Urinary bladder (tissue), 4 donors: ENCODE measurements around the gene LHX4. TPM values are rescaled to one million over a fixed set of nuclear protein-coding genes. Genes with fewer than 3 reads are reported as not detected.

Source experiments
- DNase-seq: peaks from one replicate; pipeline ENCODE4 v3.0.0-alpha.2; 2015; ENCODE audit errors: extremely low spot score
- H3K27ac ChIP-seq: one replicate; pipeline ENCODE4 v1.5.1; 2013; ENCODE audit warnings: low read depth, mild to moderate bottlenecking, moderate library complexity
- H3K36me3 ChIP-seq: one replicate; pipeline ENCODE4 v1.6.1; 2013; ENCODE audit warnings: mild to moderate bottlenecking, moderate library complexity; ENCODE audit not compliant: insufficient read depth
- H3K4me1 ChIP-seq: one replicate; pipeline ENCODE4 v1.6.1; 2013; ENCODE audit warnings: mild to moderate bottlenecking, moderate library complexity; ENCODE audit not compliant: insufficient read depth
- H3K4me3 ChIP-seq: one replicate; pipeline ENCODE4 v1.5.1; 2013; ENCODE audit warnings: low read depth, low read length
- WGBS: extraction: QIAGEN DNeasy Blood & Tissue Kit; methylation state at CpG from one replicate; pipeline ENCODE4 v1.1.7; 2013; 5-methylcytosine and 5-hydroxymethylcytosine counted together
- polyA plus RNA-seq: library from polyadenylated mRNA; stranded (reverse); fragments of 200-250 nt; gene quantifications from one replicate; pipeline ENCODE4 v1.2.3, GENCODE V29; 2013
- total RNA-seq: library from RNA; depleted of rRNA; stranded (reverse); fragments of >200 nt; gene quantifications from one replicate; pipeline ENCODE4 v1.2.3, GENCODE V29; 2014
- donor health status: healthy with polysubstance abuse.
- donor health status: healthy.

LHX4 gene
- total and polyA plus RNA-seq, 2 donors = 0.03 TPM; not detected in 1

DNA sequence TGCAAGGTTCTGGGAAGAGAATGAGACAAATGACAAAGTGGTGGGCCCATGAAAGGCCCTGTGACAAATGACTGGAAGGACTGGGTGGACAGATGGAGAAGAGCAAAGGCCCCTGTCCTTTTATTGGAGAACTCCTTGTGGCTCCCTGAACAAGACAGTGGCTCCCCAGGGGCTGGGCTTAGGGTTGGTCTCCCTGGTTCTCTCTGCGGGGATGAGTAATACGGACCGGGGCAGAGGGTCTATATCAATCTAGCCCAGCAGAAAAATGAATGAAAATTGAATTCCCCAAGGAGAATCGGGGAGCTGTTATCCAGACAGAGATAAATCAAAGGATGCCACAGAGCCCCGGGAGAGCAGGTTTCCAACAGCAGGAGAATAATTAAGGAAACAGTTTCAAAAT is 5.2 kb upstream of the LHX4 start:
- WGBS = 57% methylated on average over 5 of the region's 5 CpGs
- no peaks in the 10 kb centered on the region for H3K36me3 ChIP-seq
- no peak for DNase-seq

DNA sequence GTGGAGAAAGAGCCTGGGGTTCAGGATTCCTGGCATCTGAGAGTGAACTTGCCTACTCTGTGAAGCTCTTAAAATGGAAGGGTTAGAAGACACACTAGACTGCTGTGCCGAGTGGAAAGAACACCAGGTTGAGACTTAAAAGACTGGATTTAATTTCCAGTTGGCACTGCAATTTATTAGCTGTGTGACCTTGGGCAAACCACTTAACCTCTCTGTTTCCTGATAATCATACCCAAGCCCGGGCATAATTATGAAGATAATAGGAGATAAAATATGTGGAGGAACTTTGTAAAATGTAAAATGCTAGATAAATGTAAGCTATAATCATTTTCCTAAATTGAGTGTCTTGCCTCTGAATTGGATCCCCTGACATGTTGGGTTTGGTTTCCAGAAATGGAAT is 4.7 kb upstream of the LHX4 start:
- H3K27ac ChIP-seq = no peak overlapping the region
- no peak overlapping the region for H3K4me3 ChIP-seq
- DNase-seq = no peak
- 66% methylated on average over 2 of the region's 2 CpGs for WGBS
- no peaks in the 10 kb centered on the region for H3K4me1 ChIP-seq
- H3K36me3 ChIP-seq = no peaks in the 10 kb centered on the region

More for the DNA sequence above, 5.2 kb upstream of the LHX4 start:
- H3K27ac ChIP-seq = no peak overlapping the region
- no peak overlapping the region for H3K4me3 ChIP-seq
- H3K4me1 ChIP-seq = no peaks in the 10 kb centered on the region

DNA sequence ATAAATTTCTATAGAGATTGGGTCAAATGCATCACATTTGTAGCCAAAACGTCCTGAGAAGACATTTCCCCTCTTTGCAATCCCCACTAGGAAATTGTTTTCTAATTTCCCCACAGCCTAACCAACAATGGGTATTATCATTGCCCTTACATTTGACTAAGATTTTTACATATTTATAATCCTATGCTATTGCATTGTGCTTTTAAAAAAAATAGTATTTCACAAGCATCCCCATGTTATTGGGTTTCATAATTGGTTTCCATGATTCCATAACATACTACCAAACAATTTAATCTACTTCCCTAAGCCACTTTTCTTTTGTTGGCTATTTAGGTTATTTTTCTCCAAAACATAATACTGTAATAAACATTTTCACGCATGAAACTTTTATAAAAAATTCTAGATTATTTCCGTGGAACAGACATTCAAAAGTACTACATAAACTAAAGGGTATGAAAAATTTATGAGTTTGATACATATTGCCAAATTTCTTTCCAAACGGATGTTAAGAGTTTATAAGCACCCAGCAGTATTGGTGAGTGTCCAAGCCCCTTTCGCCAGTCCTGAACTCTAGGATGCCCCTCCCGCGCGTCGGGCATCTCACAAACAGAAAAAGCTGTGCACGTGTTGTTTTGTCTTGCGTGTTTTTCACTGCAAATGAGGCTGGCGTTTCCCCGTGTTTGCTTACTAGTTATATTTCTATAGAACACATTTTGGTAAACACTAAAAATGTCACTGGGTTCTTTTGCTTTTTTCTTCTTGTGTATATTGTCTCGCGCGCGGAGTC is 2.0 kb upstream of the LHX4 start:
- WGBS = 15% methylated on average over 17 of the region's 17 CpGs
- no peak for DNase-seq
- H3K4me1 ChIP-seq = no peaks in the 10 kb centered on the region

DNA sequence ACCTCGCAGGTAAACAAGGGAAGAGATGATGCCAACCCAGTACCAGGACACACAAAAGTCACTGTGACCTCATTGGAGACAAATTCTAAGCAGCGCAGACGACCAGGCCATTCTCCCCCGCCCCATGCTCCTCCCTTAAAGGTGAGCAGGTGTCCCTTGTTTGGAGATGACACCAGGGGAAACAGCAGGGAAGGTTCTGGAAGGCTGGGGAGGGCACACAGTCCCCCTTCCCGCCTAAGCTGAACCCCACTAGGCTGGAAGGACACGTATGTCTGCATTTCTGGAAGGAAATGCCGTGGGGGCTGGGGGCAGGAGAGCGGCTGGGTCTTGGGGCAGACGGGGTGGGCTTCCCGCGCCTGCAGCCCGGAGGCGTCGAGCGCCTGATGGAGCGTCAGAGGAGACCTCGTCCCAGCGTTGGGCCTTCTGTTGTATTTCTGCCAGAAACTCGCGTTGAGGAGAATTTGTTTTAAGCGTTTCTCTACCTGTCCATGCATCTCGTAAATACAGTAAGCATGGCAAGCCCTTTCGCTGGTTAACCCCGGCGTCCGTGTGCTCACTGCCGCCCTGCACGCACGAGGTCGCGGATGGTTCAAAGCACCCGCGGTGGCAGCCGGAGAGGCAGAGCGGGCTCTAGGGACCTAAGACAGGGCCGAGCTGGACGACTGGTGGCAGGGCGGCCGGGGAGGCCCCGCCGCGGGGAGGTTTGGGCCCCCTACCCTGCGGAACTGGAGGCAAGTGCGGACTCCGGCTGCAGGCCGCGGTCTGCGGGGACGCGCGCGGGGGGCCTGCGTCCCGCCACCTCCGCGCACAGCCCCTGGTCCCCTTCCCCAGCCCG is 1.2 kb upstream of the LHX4 start:
- Histone ChIP-seq H3K27ac (no peak overlapping the region), H3K36me3 (no peaks in the 10 kb centered on the region), H3K4me1 (no peaks in the 10 kb centered on the region), H3K4me3 (peak overlapping the region; percentile 64)
- no peak for DNase-seq
- 4% methylated on average over 57 of the region's 57 CpGs for WGBS

More for the DNA sequence above, 2.0 kb upstream of the LHX4 start:
- Histone ChIP-seq H3K27ac (no peak overlapping the region), H3K4me3 (no peak overlapping the region), H3K36me3 (no peaks in the 10 kb centered on the region)

DNA sequence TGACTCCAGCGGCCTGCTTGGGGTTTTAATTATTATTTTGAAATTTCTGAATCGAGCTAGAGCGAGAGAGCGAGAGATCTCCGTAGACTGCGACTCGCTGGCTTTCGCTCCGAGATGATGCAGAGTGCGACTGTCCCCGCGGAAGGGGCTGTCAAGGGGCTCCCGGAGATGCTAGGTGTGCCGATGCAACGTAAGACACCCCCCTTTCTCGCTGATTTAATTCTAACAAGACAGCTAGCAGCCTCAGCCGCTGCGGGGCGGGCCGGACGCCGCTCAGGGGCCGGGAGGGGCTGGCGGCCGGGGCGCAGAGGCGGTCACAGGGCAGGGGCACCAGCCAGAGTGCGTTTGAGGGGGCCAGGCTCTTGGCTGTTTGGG is 339 bp downstream of the LHX4 start:
- Histone ChIP-seq H3K4me1 (no peaks in the 10 kb centered on the region), H3K4me3 (peak overlapping the region; percentile 64), H3K27ac (no peak overlapping the region), H3K36me3 (no peaks in the 10 kb centered on the region)
- no peak for DNase-seq
- 2% methylated on average over 28 of the region's 28 CpGs for WGBS

DNA sequence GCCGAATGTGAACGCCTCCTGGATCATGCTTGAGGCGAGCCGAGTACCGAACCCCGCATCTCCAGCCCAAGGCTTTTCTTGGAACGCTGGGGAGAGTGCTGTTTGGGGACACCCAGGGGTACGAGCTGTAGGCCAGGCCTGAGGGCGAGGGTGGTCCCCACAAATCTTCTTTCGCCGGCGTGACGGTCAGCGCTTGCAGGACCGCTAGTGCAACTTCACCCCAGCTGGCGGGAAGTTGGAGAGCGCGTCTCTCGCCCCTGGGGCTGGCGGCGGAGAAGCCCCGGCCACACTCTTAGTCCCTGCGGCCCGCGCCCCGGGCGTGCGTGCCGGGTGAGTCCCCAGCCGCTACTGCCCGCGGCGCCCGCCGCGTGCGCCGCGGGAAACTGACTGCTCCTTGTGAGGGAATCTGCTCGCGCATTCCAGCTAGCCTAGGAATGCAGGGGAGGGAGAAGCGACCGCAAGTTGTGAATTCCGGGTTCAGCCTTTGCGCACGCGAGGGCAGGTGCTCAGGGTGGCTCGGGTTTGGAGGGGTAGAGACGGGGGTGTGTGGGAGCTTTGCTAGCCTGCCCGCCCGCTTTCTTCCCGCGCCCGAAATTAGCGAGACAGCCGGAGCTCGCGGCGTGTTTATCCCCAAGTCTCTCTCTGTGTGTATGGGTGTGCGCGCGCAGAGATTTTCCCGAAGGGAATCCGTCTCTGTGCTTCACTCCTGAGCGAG is 884 bp downstream of the LHX4 start:
- Histone ChIP-seq H3K36me3 (no peaks in the 10 kb centered on the region), H3K4me3 (peak overlapping the region; percentile 64), H3K27ac (no peak overlapping the region), H3K4me1 (no peaks in the 10 kb centered on the region)
- no peak for DNase-seq
- WGBS = under 1% methylated on average over 65 of the region's 65 CpGs

DNA sequence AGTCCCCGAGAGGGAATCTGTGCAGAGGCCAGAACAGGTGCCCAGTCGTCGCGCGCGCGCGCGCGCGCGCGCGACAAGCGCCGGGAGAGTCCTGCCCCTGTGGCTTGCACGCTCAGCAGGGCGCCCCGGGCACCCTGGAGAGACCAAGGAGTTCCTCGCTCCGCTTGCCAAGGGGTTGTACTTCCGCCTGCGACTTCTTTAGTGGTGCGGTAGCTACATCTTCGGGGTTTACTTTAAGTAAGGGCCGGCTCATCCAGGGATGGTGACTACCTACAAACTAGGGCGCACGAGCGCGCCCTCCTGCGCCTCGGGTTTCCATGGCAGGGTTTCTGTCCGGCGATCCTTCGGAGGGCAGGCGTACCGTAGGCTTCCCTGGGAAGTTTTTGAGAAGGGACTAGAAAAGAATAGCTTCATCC is 1.4 kb downstream of the LHX4 start:
- Histone ChIP-seq H3K27ac (no peak overlapping the region), H3K4me1 (no peaks in the 10 kb centered on the region), H3K36me3 (no peaks in the 10 kb centered on the region), H3K4me3 (peak overlapping the region; percentile 64)
- no peak for DNase-seq
- WGBS = 1% methylated on average over 37 of the region's 37 CpGs

DNA sequence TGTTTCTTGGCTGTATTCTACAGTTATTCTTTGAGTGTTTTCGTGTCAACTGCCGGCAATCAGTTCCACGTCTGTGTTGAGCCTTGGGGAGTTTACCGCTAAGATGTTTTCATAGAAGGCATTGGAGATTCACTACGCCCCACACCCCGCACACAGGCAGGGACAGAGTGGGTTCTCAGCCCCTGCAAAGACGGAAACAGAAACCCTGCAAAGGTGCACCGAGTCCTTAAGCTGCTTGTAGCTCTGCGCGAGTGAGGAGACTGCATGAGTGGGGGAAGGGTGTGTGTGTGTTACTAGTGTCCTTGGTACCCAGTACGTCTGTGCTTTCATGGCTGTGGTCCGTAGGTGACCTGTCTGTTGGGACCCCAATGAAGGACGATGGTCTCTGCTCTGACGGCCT is 1.9 kb downstream of the LHX4 start:
- no peak for DNase-seq
- WGBS = 4% methylated on average over 14 of the region's 14 CpGs
- Histone ChIP-seq H3K4me3 (no peak overlapping the region), H3K36me3 (no peaks in the 10 kb centered on the region), H3K4me1 (no peaks in the 10 kb centered on the region), H3K27ac (no peak overlapping the region)

DNA sequence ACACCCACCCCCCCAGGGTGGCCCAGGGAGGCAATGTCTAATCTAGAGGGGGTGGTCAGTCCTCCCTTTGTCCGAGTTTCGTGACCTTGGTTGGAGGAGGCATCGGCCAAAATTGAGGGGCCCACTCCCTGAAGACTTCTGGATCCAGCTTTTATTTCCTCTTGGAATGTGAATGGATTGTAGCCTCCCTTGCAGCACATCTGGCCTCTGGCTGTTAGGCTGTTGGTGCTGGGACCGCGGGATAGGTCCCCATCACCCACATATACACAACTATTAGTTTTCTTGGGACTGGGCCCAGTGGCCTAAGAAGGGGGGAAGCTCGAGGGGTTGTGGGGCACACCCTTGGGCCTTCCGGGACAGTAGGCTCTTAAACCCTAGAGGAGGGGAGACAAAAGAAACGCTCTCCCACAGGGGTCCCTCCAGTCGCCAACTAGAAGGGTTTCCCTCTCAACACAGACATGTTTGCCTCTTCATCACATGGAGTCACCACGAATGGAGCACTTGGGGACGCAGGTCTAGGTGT is 2.5 kb downstream of the LHX4 start:
- Histone ChIP-seq H3K4me3 (no peak overlapping the region), H3K36me3 (no peaks in the 10 kb centered on the region), H3K4me1 (no peaks in the 10 kb centered on the region), H3K27ac (no peak overlapping the region)
- 10% methylated on average over 11 of the region's 11 CpGs for WGBS
- no peak for DNase-seq

DNA sequence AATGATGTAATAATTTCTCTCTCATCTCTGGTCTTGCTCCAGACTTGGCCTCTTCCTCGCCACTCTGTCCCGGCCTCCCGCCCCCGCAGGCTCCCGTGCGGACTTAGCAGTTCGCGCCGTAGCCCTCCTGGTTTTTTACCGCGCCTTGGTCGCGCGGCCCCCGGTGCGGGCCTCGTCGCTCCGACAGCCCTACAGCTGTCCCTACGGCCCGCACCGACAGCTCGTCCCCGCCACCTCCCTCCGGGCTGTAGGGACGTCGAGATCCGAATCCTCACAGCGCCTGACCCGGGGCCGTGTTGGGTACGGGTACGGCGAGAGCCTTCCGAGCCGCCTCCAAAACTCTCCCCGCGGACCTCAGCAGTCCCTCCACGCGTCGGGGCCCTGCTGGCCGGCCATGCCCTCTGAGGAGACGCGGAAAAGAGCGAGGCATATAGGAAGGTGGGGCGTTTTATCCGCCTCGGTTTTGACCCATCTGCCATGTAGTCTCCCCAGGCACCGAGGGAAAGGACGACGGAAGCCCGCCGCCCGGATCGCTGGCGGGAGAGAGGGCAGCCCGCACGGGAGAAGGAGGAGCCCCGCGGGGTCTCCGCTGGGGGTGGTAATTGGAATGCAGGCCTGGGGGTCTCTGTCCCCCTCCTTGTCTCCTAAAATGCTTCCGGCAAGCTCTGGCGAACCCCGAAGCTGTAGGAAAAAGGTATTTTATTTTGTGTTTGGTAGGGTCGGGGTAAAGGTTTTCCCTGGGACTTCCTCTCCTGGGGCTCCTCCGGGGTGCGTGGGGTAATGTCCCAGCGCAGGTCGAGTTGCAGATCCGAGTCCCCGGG is 3.3 kb downstream of the LHX4 start:
- Histone ChIP-seq H3K4me1 (no peaks in the 10 kb centered on the region), H3K36me3 (no peaks in the 10 kb centered on the region), H3K27ac (no peak overlapping the region), H3K4me3 (no peak overlapping the region)
- 3% methylated on average over 71 of the region's 71 CpGs for WGBS
- no peak for DNase-seq

DNA sequence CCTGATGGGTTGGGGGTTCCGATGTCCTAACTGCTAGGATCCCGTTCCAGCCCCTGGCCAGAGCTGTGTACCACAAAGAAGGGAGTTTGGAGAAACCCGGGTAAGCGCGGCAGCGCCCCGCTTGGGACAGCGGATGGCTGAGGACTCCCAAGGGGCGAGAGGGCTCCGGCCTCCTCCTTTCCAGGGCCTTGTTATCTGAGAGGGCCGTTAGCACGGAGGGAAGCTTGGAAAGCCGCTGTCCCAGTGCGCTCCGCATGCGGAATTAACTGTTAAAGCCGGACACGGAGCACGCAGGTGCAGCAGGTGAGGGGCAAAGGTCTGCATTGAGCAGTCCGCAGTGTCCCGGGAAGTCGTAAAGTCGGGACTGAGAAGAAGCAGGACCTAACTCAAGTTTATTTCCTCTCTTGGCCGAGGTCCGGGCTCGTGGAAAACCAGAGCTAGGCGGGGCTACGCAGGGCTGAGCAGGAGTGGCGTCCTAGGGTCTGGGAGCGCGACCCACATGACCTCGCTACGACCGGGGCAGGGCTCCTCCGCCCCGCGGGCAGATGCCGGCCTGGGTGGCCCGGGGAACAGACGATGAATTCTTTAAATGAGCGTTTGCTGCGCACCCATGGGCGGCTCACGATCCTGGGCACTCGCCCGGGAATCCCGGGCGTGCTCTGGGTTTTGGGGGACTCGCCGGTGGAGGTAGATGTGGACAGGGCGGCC is 4.5 kb downstream of the LHX4 start:
- 2% methylated on average over 51 of the region's 51 CpGs for WGBS
- Histone ChIP-seq H3K36me3 (no peaks in the 10 kb centered on the region), H3K4me3 (no peak overlapping the region), H3K27ac (no peak overlapping the region), H3K4me1 (no peaks in the 10 kb centered on the region)
- no peak for DNase-seq

DNA sequence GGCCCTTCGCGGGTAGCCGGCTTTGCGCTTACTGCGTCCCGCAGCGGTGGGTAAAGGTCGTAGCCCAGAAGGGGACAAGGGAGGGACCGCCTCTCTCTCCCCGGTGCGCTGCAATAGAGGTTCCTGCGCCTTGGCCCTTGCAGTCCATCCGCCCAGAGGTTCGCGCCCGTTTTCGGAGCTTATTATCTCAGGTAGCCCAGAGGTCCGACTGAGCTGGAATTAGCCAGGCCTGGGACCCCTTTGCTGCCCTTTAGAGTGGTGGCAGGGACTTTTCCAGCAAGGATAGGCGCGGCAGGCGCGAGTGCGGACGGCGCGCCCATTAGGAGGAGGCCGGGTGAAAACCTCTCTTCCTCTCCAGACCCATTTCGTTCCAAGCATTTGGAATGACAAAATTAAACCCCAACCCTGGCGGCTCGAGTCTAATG is 5.0 kb downstream of the LHX4 start:
- WGBS = 3% methylated on average over 30 of the region's 30 CpGs
- no peak for DNase-seq

More for the DNA sequence above, 5.0 kb downstream of the LHX4 start:
- Histone ChIP-seq H3K4me3 (no peak overlapping the region), H3K4me1 (no peaks in the 10 kb centered on the region), H3K27ac (no peak overlapping the region), H3K36me3 (no peaks in the 10 kb centered on the region)
